Retinal pigment epithelial cell (primary cell): Measurements from ENCODE around the gene CDH13.

Experiments
- DNase-seq: peaks from one replicate; pipeline ENCODE4 v3.0.0-alpha.2; 2010; ENCODE audit warnings: low read depth
- H3K4me3 ChIP-seq: 2 replicates; pipeline ENCODE4 v1.5.1; 2011; ENCODE audit warnings: mild to moderate bottlenecking, low read length, control low read depth, moderate library complexity
- CTCF ChIP-seq: conservative IDR thresholded peaks from 2 replicates; pipeline ENCODE4 v1.5.1; 2011; ENCODE audit warnings: low read depth, low read length, control low read depth, inconsistent platforms

CDH13 gene

GRCh38 chr16:83723901-83724300 lies 1097.1 kb downstream of the CDH13 start:
- DNase-seq, result no peak
- TF ChIP-seq CTCF, result no peak
- no peak overlapping the region for H3K4me3 ChIP-seq

- no peak for TF ChIP-seq CTCF
- H3K4me3 ChIP-seq, result no peak overlapping the region
- DNase-seq, result no peak
These were observed 1097.8 kb downstream of the CDH13 start for GRCh38 chr16:83724585-83724984.

- TF ChIP-seq CTCF, result no peak
- DNase-seq, result no peak
These were observed 1098.5 kb downstream of the CDH13 start for GRCh38 chr16:83725313-83725712.

GRCh38 chr16:83727018-83727417 lies 1100.2 kb downstream of the CDH13 start:
- no peak overlapping the region for H3K4me3 ChIP-seq
- DNase-seq, result no peak
- TF ChIP-seq CTCF, result no peak

More at GRCh38 chr16:83725313-83725712, 1098.5 kb downstream of the CDH13 start:
- H3K4me3 ChIP-seq, result no peak overlapping the region

- DNase-seq, result no peak
- TF ChIP-seq CTCF, result no peak
- no peak overlapping the region for H3K4me3 ChIP-seq
These were observed 1101.1 kb downstream of the CDH13 start for GRCh38 chr16:83727751-83728352.

- TF ChIP-seq CTCF, result no peak
- no peak overlapping the region for H3K4me3 ChIP-seq
- DNase-seq, result no peak
These were observed 1101.7 kb downstream of the CDH13 start for GRCh38 chr16:83728492-83728891.

GRCh38 chr16:83730812-83731211 lies 1104.0 kb downstream of the CDH13 start:
- DNase-seq, result no peak
- H3K4me3 ChIP-seq, result no peak overlapping the region
- TF ChIP-seq CTCF, result no peak
